CD14-positive monocyte (primary cell): ENCODE data around the gene GALNT10. TPM values are rescaled to one million over a fixed set of nuclear protein-coding genes. Genes with fewer than 3 reads are reported as not detected.

ENCODE experiments used
- DNase-seq, 3 donors: peaks; one replicate each; pipeline ENCODE4 v3.0.0-alpha.2; 2011 to 2022
- H2AFZ ChIP-seq: 2 replicates; pipeline ENCODE4 v1.6.0; 2012; ENCODE audit warnings: mild to moderate bottlenecking, low read depth, low read length, inconsistent platforms; ENCODE audit not compliant: insufficient read depth, poor library complexity, severe bottlenecking
- H3K27ac ChIP-seq, 2 donors: 1 replicate in 1 of 2; 2 replicates in 1 of 2; pipeline ENCODE4 v1.5.1; 2012 to 2013; ENCODE audit warnings: low read length in 2 of 2, control low read depth in 1 of 2, inconsistent platforms in 1 of 2, low read depth in 1 of 2, mild to moderate bottlenecking in 1 of 2
- H3K27me3 ChIP-seq, 2 donors: one replicate each; pipeline versions ENCODE4 v1.6.0 to v1.6.1; 2011 to 2013; ENCODE audit warnings: low read length in 2 of 2; ENCODE audit not compliant: control insufficient read depth in 2 of 2, insufficient read depth in 2 of 2
- H3K36me3 ChIP-seq, 2 donors: replicated peaks in 1 of 2; 1 replicate in 1 of 2; 2 replicates in 1 of 2; pipeline versions ENCODE4 v1.5.1 to v1.6.1; 2012 to 2013; ENCODE audit warnings: low read length in 2 of 2, control low read depth in 1 of 2, inconsistent platforms in 1 of 2, mild to moderate bottlenecking in 1 of 2; ENCODE audit not compliant: insufficient read depth in 2 of 2, control insufficient read depth in 1 of 2
- H3K4me1 ChIP-seq, 2 donors: 1 replicate in 1 of 2; 2 replicates in 1 of 2; pipeline versions ENCODE4 v1.5.1 to v1.6.1; 2012 to 2013; ENCODE audit warnings: low read length in 2 of 2, control low read depth in 1 of 2, inconsistent platforms in 1 of 2, mild to moderate bottlenecking in 1 of 2, moderate library complexity in 1 of 2; ENCODE audit not compliant: insufficient read depth in 2 of 2, control insufficient read depth in 1 of 2
- H3K4me2 ChIP-seq: replicated peaks from 2 replicates; pipeline ENCODE3; 2012; ENCODE audit warnings: low read length, moderate library complexity, mild to moderate bottlenecking; ENCODE audit not compliant: poor library complexity, severe bottlenecking; ENCODE audit errors: extremely low read depth
- H3K4me3 ChIP-seq, 3 experiments: fragments of 200-600 bp in 1 of 3; sonication (generic) in 1 of 3; replicated peaks in 1 of 3; 1 replicate in 2 of 3; 2 replicates in 1 of 3; pipeline ENCODE4 v1.5.1; 2011 to 2013; ENCODE audit warnings: low read length in 3 of 3, mild to moderate bottlenecking in 3 of 3, control low read depth in 2 of 3, low read depth in 2 of 3, inconsistent platforms in 1 of 3, moderate library complexity in 1 of 3
- H3K79me2 ChIP-seq: 2 replicates; pipeline ENCODE4 v1.6.0; 2012; ENCODE audit warnings: mild to moderate bottlenecking, control low read depth, inconsistent platforms, low read length, moderate library complexity; ENCODE audit not compliant: insufficient read depth
- H3K9ac ChIP-seq: 2 replicates; pipeline ENCODE4 v1.6.0; 2017; ENCODE audit warnings: low read length, mild to moderate bottlenecking; ENCODE audit not compliant: insufficient read depth, poor library complexity, severe bottlenecking
- H3K9me3 ChIP-seq, 2 donors: replicated peaks in 1 of 2; 1 replicate in 1 of 2; 2 replicates in 1 of 2; pipeline versions ENCODE4 v1.5.1 to v1.6.1; 2012 to 2013; ENCODE audit warnings: low read length in 2 of 2, control low read depth in 1 of 2; ENCODE audit not compliant: control insufficient read depth in 1 of 2, insufficient read depth in 1 of 2
- H4K20me1 ChIP-seq: 2 replicates; pipeline ENCODE4 v1.6.0; 2012; ENCODE audit warnings: mild to moderate bottlenecking, low read length, control low read depth, moderate library complexity; ENCODE audit not compliant: insufficient read depth
- H3K27ac Mint-ChIP-seq, 7 donors: one replicate each; pipeline ENCODE4 v1.8.0; 2020; ENCODE audit warnings: mild to moderate bottlenecking in 7 of 7, mixed read lengths in 7 of 7, moderate library complexity in 6 of 7, inconsistent platforms in 2 of 7
- H3K27me3 Mint-ChIP-seq, 3 donors: one replicate each; pipeline ENCODE4 v1.8.0; 2021 to 2022; ENCODE audit warnings: low read depth in 3 of 3, mild to moderate bottlenecking in 3 of 3, mixed read lengths in 3 of 3, moderate library complexity in 3 of 3, inconsistent platforms in 1 of 3
- H3K36me3 Mint-ChIP-seq, 2 donors: one replicate each; pipeline ENCODE4 v1.8.0; 2020; ENCODE audit warnings: mixed read lengths in 2 of 2, inconsistent platforms in 1 of 2, mild to moderate bottlenecking in 1 of 2
- H3K4me1 Mint-ChIP-seq: one replicate; pipeline ENCODE4 v1.8.0; 2020; ENCODE audit warnings: mild to moderate bottlenecking, mixed read lengths
- H3K4me3 Mint-ChIP-seq, 2 donors: one replicate each; pipeline ENCODE4 v1.8.0; 2020; ENCODE audit warnings: mild to moderate bottlenecking in 2 of 2, mixed read lengths in 2 of 2, moderate library complexity in 1 of 2
- H3K9me3 Mint-ChIP-seq, 7 donors: one replicate each; pipeline ENCODE4 v1.8.0; 2020 to 2022; ENCODE audit warnings: mixed read lengths in 7 of 7, mild to moderate bottlenecking in 6 of 7, moderate library complexity in 6 of 7, inconsistent platforms in 2 of 7
- CTCF ChIP-seq: fragments of 200-600 bp; IDR thresholded peaks from one replicate; pipeline ENCODE4 v1.8.0; 2022; ENCODE audit warnings: antibody characterized with exemption, mild to moderate bottlenecking
- WGBS: methylation state at CpG from one replicate; pipeline ENCODE4 v1.1.5; 2013; ENCODE audit warnings: missing lambda C conversion rate; ENCODE audit not compliant: insufficient coverage; 5-methylcytosine and 5-hydroxymethylcytosine counted together
- intact Hi-C, 2 donors: fragments of 100-400 bp; cut with micrococcal nuclease; formaldehyde crosslinking; loops; one replicate each; pipeline versions ENCODE4 v1.15.0 to v1.15.1; 2023
- polyA plus RNA-seq, 3 donors: library from polyadenylated mRNA; depleted of rRNA in 1 of 3; unstranded in 2 of 3; stranded (reverse) in 1 of 3; fragments of 300-500 nt in 2 of 3; fragments of >200 nt in 1 of 3; fragmentation: Illumina TruSeq in 2 of 3; gene quantifications; 1 replicate in 2 of 3; 2 replicates in 1 of 3; pipeline ENCODE4 v1.2.3, GENCODE V29; 2012 to 2021

Gene GALNT10
- polyA plus RNA-seq, 3 donors = 6.2 to 11.6 (median 7.3) TPM

GRCh38 chr5:154257046-154257445 is 66.5 kb downstream of the GALNT10 start:
- intact Hi-C loops = no loop called here
- Histone ChIP-seq H3K9ac (no peak overlapping the region), H3K4me3 (no peak overlapping the region), H2AFZ (no peak overlapping the region), H3K36me3 (no peaks in the 10 kb centered on the region), H3K27me3 (no peaks in the 10 kb centered on the region), H3K9me3 (no peaks in the 10 kb centered on the region), H4K20me1 (peaks cover 3% of the 10 kb centered on the region), H3K4me1 (no peaks in the 10 kb centered on the region), H3K79me2 (no peaks in the 10 kb centered on the region), H3K4me2 (no peak overlapping the region), H3K27ac (no peak overlapping the region)
- Mint-ChIP-seq H3K4me3 (no peak overlapping the region), H3K27me3 (no peaks in the 10 kb centered on the region), H3K27ac (no peak overlapping the region), H3K36me3 (peaks cover 5 to 13% of the 10 kb centered on the region in 2 donors), H3K4me1 (no peaks in the 10 kb centered on the region), H3K9me3 (peaks cover 0 to 3% (median 0%) of the 10 kb centered on the region in 7 donors)
- DNase-seq = no peak
- WGBS = 100% methylated on average over 1 of the region's 2 CpGs
- TF ChIP-seq CTCF = no peak

GRCh38 chr5:154258531-154259217 is 68.1 kb downstream of the GALNT10 start:
- no peak overlapping the region for H3K27ac Mint-ChIP-seq

More at GRCh38 chr5:154258531-154259217, 68.1 kb downstream of the GALNT10 start:
- H3K4me1 Mint-ChIP-seq = no peaks in the 10 kb centered on the region
- Histone ChIP-seq H3K79me2 (no peaks in the 10 kb centered on the region), H3K27ac (no peak overlapping the region), H3K36me3 (no peaks in the 10 kb centered on the region), H2AFZ (no peak overlapping the region), H3K4me1 (no peaks in the 10 kb centered on the region), H3K9ac (no peak overlapping the region), H3K4me2 (no peak overlapping the region), H4K20me1 (peaks cover 3% of the 10 kb centered on the region), H3K9me3 (no peaks in the 10 kb centered on the region), H3K27me3 (no peaks in the 10 kb centered on the region), H3K4me3 (no peak overlapping the region)
- intact Hi-C loops = no loop called here
- peaks cover 4 to 7% of the 10 kb centered on the region in 2 donors for H3K36me3 Mint-ChIP-seq
- H3K9me3 Mint-ChIP-seq = peaks cover 0 to 4% (median 0%) of the 10 kb centered on the region in 7 donors
- DNase-seq = no peak
- no peaks in the 10 kb centered on the region for H3K27me3 Mint-ChIP-seq
- WGBS = 100% methylated on average over 1 of the region's 2 CpGs
- no peak for TF ChIP-seq CTCF
- no peak overlapping the region for H3K4me3 Mint-ChIP-seq
